WTC11 (cell line): ENCODE results near the gene ALMS1. TPM values are rescaled to one million over a fixed set of nuclear protein-coding genes. Genes with fewer than 3 reads are reported as not detected.
"Not testable (repeated sequence)": the region's sequence is repeated elsewhere in the genome, so short reads cannot be mapped to it uniquely, and the experiment has no call there.

Source experiments
- ATAC-seq: fragments of 200-7000 bp; cut with Tn5 transposase; 2 replicates; pipeline ENCODE4 v1.10.0; 2021; ENCODE audit warnings: mild to moderate bottlenecking, moderate library complexity
- CTCF ChIA-PET: fragments of 300-600 bp; sonication (Branson Sonifier 250); formaldehyde crosslinking; loops from one replicate; lab custom pipeline; 2021; ENCODE audit warnings: antibody characterized with exemption; lab: Charles Lee
- POLR2A ChIA-PET: fragments of 350-600 bp; sonication (Branson Sonifier 250); formaldehyde crosslinking; loops from one replicate; lab custom pipeline; 2021; ENCODE audit warnings: antibody characterized with exemption; lab: Charles Lee
- DNase-seq: peaks from one replicate; pipeline ENCODE4 v3.0.0; 2021; ENCODE audit warnings: low spot score
- H3K27ac Mint-ChIP-seq: 2 replicates; pipeline ENCODE4 v1.8.0; 2021; ENCODE audit warnings: mixed read lengths
- H3K27me3 Mint-ChIP-seq: 2 replicates; pipeline ENCODE4 v1.8.0; 2021; ENCODE audit warnings: low read depth, mild to moderate bottlenecking, moderate library complexity, mixed read lengths
- H3K36me3 Mint-ChIP-seq: 2 replicates; pipeline ENCODE4 v1.8.0; 2021; ENCODE audit warnings: mixed read lengths
- H3K4me1 Mint-ChIP-seq: 2 replicates; pipeline ENCODE4 v1.8.0; 2022; ENCODE audit warnings: mixed read lengths
- H3K4me3 Mint-ChIP-seq: 2 replicates; pipeline ENCODE4 v1.8.0; 2021; ENCODE audit warnings: mild to moderate bottlenecking, moderate library complexity, mixed read lengths
- H3K9me3 Mint-ChIP-seq: 2 replicates; pipeline ENCODE4 v1.8.0; 2021; ENCODE audit warnings: mixed read lengths
- CREB1 ChIP-seq: sonication (generic); formaldehyde crosslinking; IDR thresholded peaks from 2 replicates; pipeline ENCODE4 v1.8.0; 2023; ENCODE audit warnings: mild to moderate bottlenecking, missing genetic modification reagents
- CREM ChIP-seq: sonication (generic); formaldehyde crosslinking; IDR thresholded peaks from 2 replicates; pipeline ENCODE4 v1.8.1; 2022; ENCODE audit warnings: mild to moderate bottlenecking, missing genetic modification reagents, moderate library complexity
- ESRRA ChIP-seq: sonication (generic); formaldehyde crosslinking; IDR thresholded peaks from 2 replicates; pipeline ENCODE4 v1.8.1; 2022; ENCODE audit warnings: mild to moderate bottlenecking, missing genetic modification reagents, borderline replicate concordance
- FOXJ3 ChIP-seq: sonication (generic); formaldehyde crosslinking; IDR thresholded peaks from 2 replicates; pipeline ENCODE4 v1.9.0; 2021; ENCODE audit warnings: missing genetic modification reagents, mild to moderate bottlenecking, borderline replicate concordance
- FOXP1 ChIP-seq: sonication (generic); formaldehyde crosslinking; IDR thresholded peaks from 2 replicates; pipeline ENCODE4 v1.8.0; 2022; ENCODE audit warnings: missing genetic modification reagents, mild to moderate bottlenecking, moderate library complexity, borderline replicate concordance
- GABPB1 ChIP-seq: sonication (generic); formaldehyde crosslinking; IDR thresholded peaks from 2 replicates; pipeline ENCODE4 v1.8.1; 2023; ENCODE audit warnings: mild to moderate bottlenecking, missing genetic modification reagents
- HMGA2 ChIP-seq: fragments of 250-450 bp; sonication (Bioruptor Pico); IDR thresholded peaks from 2 replicates; pipeline ENCODE4 v1.4.0; 2021; ENCODE audit warnings: mild to moderate bottlenecking, moderate library complexity
- JUN ChIP-seq: sonication (generic); formaldehyde crosslinking; IDR thresholded peaks from 2 replicates; pipeline ENCODE4 v1.8.0; 2023; ENCODE audit warnings: mild to moderate bottlenecking, missing genetic modification reagents
- NR2C2 ChIP-seq: sonication (generic); formaldehyde crosslinking; IDR thresholded peaks from 2 replicates; pipeline ENCODE4 v1.8.0; 2022; ENCODE audit warnings: mild to moderate bottlenecking, missing genetic modification reagents
- OVOL2 ChIP-seq: fragments of 250-450 bp; sonication (Bioruptor Pico); IDR thresholded peaks from 2 replicates; pipeline ENCODE4 v1.9.0; 2021; ENCODE audit warnings: mild to moderate bottlenecking, borderline replicate concordance
- RELA ChIP-seq: sonication (generic); formaldehyde crosslinking; IDR thresholded peaks from 2 replicates; pipeline ENCODE4 v1.8.1; 2022; ENCODE audit warnings: missing genetic modification reagents, mild to moderate bottlenecking, borderline replicate concordance
- SMAD4 ChIP-seq: sonication (generic); formaldehyde crosslinking; IDR thresholded peaks from 2 replicates; pipeline ENCODE4 v1.8.0; 2022; ENCODE audit warnings: mild to moderate bottlenecking, missing genetic modification reagents
- TEAD1 ChIP-seq: sonication (generic); formaldehyde crosslinking; IDR thresholded peaks from 2 replicates; pipeline ENCODE4 v1.8.0; 2022; ENCODE audit warnings: mild to moderate bottlenecking, missing genetic modification reagents
- TEAD4 ChIP-seq: sonication (generic); formaldehyde crosslinking; IDR thresholded peaks from 2 replicates; pipeline ENCODE4 v1.8.0; 2022; ENCODE audit warnings: mild to moderate bottlenecking, missing genetic modification reagents
- ZNF138 ChIP-seq: sonication (generic); formaldehyde crosslinking; conservative IDR thresholded peaks from 2 replicates; pipeline ENCODE4 v1.8.1; 2022; ENCODE audit warnings: mild to moderate bottlenecking, moderate library complexity, missing genetic modification reagents
- ZNF263 ChIP-seq: sonication (generic); formaldehyde crosslinking; IDR thresholded peaks from 2 replicates; pipeline ENCODE4 v1.8.1; 2022; ENCODE audit warnings: low read depth, mild to moderate bottlenecking, moderate library complexity, missing genetic modification reagents
- ZNF396 ChIP-seq: fragments of 250-450 bp; sonication (Bioruptor Pico); IDR thresholded peaks from 2 replicates; pipeline ENCODE4 v1.8.0; 2021; ENCODE audit warnings: mild to moderate bottlenecking, moderate library complexity, borderline replicate concordance
- ZNF416 ChIP-seq: fragments of 250-450 bp; sonication (Bioruptor Pico); IDR thresholded peaks from 2 replicates; pipeline ENCODE4 v1.9.0; 2021; ENCODE audit warnings: mild to moderate bottlenecking, inconsistent platforms
- total RNA-seq: library from RNA; stranded (reverse); gene quantifications from 3 replicates; pipeline ENCODE4 v1.2.3, GENCODE V29; 2021
- TF ChIP-seq, protein P1 (sequence below): fragments of 200-600 bp; IDR thresholded peaks from 2 replicates; pipeline ENCODE4 v1.8.0; 2022; ENCODE audit warnings: antibody characterized with exemption
- TF ChIP-seq, protein P2 (sequence below): sonication (generic); formaldehyde crosslinking; IDR thresholded peaks from 2 replicates; pipeline ENCODE4 v1.8.1; 2022; ENCODE audit warnings: missing genetic modification reagents, borderline replicate concordance
- TF ChIP-seq, protein P3 (sequence below): fragments of 250-450 bp; sonication (Bioruptor Pico); IDR thresholded peaks from 2 replicates; pipeline ENCODE4 v2.1.2; 2022; ENCODE audit warnings: mild to moderate bottlenecking, moderate library complexity
- TF ChIP-seq, protein P4 (sequence below): sonication (generic); formaldehyde crosslinking; IDR thresholded peaks from 2 replicates; pipeline ENCODE4 v1.8.1; 2022; ENCODE audit warnings: mild to moderate bottlenecking, moderate library complexity, missing genetic modification reagents
- TF ChIP-seq, protein P5 (sequence below): sonication (generic); formaldehyde crosslinking; IDR thresholded peaks from 2 replicates; pipeline ENCODE4 v1.8.1; 2023; ENCODE audit warnings: mild to moderate bottlenecking, missing genetic modification reagents

Gene ALMS1
- total RNA-seq, 1 experiment from 2014 or later: 37.3 TPM

DNA sequence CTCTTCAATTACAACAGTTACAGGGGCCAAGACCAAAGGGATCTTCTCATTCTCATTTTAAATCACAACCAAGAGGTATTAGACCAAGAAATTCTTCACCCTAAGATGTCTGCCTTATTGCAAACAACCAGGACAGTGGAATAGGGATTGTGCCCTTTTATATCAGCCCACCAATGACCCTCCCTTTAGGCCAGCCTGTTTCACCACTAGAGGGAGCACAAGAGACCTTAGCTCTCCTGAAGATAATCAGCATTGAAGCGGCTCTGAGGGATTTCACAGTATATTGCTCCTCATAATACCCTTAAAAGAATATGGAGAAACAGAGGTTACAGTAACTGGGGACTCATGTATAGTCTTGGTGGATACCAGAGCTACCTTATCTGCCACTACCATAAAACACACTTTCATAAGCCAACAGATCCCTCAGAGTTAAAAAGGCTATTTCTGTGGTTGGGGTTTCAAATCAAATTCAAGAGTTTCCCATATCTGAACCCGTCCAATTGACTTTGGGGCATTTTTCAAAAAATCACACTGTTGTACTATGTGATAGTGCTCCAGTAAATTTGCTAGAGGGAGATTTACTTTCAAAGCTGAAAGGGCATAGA is 245.1 kb downstream of the ALMS1 start:
- CTCF ChIA-PET: interaction anchor here (0.7 to 1.8 kb wide), 2 partner anchors 11 to 350 kb away, joined by 3 to 4 read pairs; no protein-coding TSS in a partner anchor
- Mint-ChIP-seq H3K27me3 (peaks cover 26% of the 10 kb centered on the region), H3K9me3 (peaks cover 19% of the 10 kb centered on the region)
- ATAC-seq (peak; percentile 99), DNase-seq (peak; percentile 40)
- H3K27ac Mint-ChIP-seq, POLR2A ChIA-PET, H3K4me1 Mint-ChIP-seq, H3K4me3 Mint-ChIP-seq, H3K36me3 Mint-ChIP-seq: not testable (repeated sequence)
- TF ChIP-seq, protein P1, sequence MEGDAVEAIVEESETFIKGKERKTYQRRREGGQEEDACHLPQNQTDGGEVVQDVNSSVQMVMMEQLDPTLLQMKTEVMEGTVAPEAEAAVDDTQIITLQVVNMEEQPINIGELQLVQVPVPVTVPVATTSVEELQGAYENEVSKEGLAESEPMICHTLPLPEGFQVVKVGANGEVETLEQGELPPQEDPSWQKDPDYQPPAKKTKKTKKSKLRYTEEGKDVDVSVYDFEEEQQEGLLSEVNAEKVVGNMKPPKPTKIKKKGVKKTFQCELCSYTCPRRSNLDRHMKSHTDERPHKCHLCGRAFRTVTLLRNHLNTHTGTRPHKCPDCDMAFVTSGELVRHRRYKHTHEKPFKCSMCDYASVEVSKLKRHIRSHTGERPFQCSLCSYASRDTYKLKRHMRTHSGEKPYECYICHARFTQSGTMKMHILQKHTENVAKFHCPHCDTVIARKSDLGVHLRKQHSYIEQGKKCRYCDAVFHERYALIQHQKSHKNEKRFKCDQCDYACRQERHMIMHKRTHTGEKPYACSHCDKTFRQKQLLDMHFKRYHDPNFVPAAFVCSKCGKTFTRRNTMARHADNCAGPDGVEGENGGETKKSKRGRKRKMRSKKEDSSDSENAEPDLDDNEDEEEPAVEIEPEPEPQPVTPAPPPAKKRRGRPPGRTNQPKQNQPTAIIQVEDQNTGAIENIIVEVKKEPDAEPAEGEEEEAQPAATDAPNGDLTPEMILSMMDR: peak; percentile 67

DNA sequence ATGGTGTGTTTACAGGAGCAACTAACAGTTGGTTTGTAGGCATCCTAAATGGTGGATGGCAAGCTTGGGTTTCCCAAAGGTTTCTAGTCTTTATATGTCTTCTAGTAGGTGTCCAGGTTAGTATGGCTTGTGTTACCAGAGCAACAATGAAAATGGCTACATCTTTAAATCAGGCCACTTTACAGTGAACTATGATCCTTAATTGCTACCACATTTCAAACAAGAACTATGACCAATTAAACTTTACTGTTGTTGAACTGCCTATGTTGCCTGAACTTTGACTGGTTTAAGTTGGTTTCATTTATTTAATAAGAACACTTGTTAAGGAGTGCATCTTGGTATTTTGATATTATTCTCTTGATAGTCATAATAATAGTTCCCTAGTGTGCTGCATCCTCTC is 251.3 kb downstream of the ALMS1 start:
- H3K36me3 Mint-ChIP-seq: peaks cover 32% of the 10 kb centered on the region
- ATAC-seq, DNase-seq, H3K27ac Mint-ChIP-seq, H3K4me1 Mint-ChIP-seq, POLR2A ChIA-PET, H3K4me3 Mint-ChIP-seq: not testable (repeated sequence)
- H3K27me3 Mint-ChIP-seq: peaks cover 40% of the 10 kb centered on the region
- H3K9me3 Mint-ChIP-seq: peaks cover 43% of the 10 kb centered on the region
- CTCF ChIA-PET: interaction anchor here (0.6 to 0.7 kb wide), 2 partner anchors 14 to 22 kb away, joined by 3 to 4 read pairs; no protein-coding TSS in a partner anchor

DNA sequence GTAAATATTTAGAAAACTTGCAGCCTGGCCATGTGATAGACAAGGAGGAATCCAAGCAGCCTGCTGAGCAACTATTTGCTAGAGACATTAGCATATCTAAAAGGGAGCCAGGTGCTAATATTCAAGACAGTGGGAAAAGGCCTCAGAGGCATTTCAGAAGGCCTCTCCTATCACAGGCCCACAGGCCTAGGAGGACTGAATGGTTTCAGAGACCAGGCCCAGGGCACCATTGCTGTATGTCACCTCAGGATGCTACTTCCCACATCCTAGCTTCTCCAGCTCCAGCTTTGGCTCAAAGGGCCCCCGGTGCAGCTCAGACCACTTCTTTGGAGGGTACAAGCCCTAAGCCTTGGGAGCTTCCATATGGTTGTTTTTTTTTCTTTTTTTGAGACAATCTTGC is 252.8 kb downstream of the ALMS1 start:
- no peaks in the 10 kb centered on the region for H3K4me1 Mint-ChIP-seq
- no peak overlapping the region for H3K4me3 Mint-ChIP-seq
- DNase-seq (no peak), ATAC-seq (no peak)
- H3K27ac Mint-ChIP-seq: no peak overlapping the region
- H3K9me3 Mint-ChIP-seq: peaks cover 49% of the 10 kb centered on the region
- peaks cover 40% of the 10 kb centered on the region for H3K27me3 Mint-ChIP-seq
- ChIA-PET CTCF (no interaction called here), POLR2A (no interaction called here)
- no peak for TF ChIP-seq TEAD4 (CRISPR knock-in tag)
- TF ChIP-seq FOXP1: no peak
- TF ChIP-seq RELA (CRISPR knock-in tag): no peak
- TF ChIP-seq ZNF416: no peak
- TF ChIP-seq, protein P2, sequence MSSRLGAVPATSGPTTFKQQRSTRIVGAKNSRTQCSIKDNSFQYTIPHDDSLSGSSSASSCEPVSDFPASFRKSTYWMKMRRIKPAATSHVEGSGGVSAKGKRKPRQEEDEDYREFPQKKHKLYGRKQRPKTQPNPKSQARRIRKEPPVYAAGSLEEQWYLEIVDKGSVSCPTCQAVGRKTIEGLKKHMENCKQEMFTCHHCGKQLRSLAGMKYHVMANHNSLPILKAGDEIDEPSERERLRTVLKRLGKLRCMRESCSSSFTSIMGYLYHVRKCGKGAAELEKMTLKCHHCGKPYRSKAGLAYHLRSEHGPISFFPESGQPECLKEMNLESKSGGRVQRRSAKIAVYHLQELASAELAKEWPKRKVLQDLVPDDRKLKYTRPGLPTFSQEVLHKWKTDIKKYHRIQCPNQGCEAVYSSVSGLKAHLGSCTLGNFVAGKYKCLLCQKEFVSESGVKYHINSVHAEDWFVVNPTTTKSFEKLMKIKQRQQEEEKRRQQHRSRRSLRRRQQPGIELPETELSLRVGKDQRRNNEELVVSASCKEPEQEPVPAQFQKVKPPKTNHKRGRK (CRISPR knock-in tag): no peak
- TF ChIP-seq SMAD4 (CRISPR knock-in tag): no peak
- no peak for TF ChIP-seq ZNF263
- no peak for TF ChIP-seq FOXJ3 (CRISPR knock-in tag)
- TF ChIP-seq, protein P3, sequence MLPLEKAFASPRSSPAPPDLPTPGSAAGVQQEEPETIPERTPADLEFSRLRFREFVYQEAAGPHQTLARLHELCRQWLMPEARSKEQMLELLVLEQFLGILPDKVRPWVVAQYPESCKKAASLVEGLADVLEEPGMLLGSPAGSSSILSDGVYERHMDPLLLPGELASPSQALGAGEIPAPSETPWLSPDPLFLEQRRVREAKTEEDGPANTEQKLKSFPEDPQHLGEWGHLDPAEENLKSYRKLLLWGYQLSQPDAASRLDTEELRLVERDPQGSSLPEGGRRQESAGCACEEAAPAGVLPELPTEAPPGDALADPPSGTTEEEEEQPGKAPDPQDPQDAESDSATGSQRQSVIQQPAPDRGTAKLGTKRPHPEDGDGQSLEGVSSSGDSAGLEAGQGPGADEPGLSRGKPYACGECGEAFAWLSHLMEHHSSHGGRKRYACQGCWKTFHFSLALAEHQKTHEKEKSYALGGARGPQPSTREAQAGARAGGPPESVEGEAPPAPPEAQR (CRISPR knock-in tag): no peak
- no peak for TF ChIP-seq TEAD1 (CRISPR knock-in tag)
- no peak for TF ChIP-seq NR2C2 (CRISPR knock-in tag)
- no peak for TF ChIP-seq JUN (CRISPR knock-in tag)
- peaks cover 32% of the 10 kb centered on the region for H3K36me3 Mint-ChIP-seq

DNA sequence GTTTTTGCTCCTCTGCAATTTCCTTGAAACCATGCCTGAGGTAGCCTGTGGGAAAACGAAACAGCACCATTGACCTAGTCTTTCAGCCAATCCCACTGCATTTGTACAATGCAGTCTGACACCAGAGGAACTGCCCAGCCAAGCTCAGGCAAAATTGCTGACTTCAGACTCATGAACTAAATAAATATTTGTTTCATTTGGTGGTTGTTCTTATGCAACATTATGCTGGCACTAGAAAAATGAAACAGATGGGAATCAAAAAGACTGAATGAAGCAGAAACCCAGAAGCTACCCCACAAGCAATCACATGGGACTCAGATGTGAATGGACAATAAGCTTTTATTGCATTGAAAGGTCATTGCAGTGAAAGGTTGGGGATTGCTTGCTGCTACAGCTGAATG is 254.9 kb downstream of the ALMS1 start:
- ChIA-PET CTCF (no interaction called here), POLR2A (no interaction called here)
- Mint-ChIP-seq H3K4me1 (no peaks in the 10 kb centered on the region), H3K36me3 (peaks cover 32% of the 10 kb centered on the region), H3K4me3 (no peak overlapping the region), H3K9me3 (peaks cover 49% of the 10 kb centered on the region), H3K27ac (no peak overlapping the region), H3K27me3 (peaks cover 54% of the 10 kb centered on the region)
- ATAC-seq (no peak), DNase-seq (no peak)
- TF ChIP-seq ZNF138 (CRISPR knock-in tag): no peak
- TF ChIP-seq ZNF416: no peak
- TF ChIP-seq, protein P4, sequence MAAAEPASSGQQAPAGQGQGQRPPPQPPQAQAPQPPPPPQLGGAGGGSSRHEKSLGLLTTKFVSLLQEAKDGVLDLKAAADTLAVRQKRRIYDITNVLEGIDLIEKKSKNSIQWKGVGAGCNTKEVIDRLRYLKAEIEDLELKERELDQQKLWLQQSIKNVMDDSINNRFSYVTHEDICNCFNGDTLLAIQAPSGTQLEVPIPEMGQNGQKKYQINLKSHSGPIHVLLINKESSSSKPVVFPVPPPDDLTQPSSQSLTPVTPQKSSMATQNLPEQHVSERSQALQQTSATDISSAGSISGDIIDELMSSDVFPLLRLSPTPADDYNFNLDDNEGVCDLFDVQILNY: no peak
- no peak for TF ChIP-seq TEAD1 (CRISPR knock-in tag)
- TF ChIP-seq HMGA2 (CRISPR knock-in tag): no peak
- TF ChIP-seq, protein P5, sequence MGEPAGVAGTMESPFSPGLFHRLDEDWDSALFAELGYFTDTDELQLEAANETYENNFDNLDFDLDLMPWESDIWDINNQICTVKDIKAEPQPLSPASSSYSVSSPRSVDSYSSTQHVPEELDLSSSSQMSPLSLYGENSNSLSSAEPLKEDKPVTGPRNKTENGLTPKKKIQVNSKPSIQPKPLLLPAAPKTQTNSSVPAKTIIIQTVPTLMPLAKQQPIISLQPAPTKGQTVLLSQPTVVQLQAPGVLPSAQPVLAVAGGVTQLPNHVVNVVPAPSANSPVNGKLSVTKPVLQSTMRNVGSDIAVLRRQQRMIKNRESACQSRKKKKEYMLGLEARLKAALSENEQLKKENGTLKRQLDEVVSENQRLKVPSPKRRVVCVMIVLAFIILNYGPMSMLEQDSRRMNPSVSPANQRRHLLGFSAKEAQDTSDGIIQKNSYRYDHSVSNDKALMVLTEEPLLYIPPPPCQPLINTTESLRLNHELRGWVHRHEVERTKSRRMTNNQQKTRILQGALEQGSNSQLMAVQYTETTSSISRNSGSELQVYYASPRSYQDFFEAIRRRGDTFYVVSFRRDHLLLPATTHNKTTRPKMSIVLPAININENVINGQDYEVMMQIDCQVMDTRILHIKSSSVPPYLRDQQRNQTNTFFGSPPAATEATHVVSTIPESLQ (CRISPR knock-in tag): no peak
- no peak for TF ChIP-seq GABPB1 (CRISPR knock-in tag)
- TF ChIP-seq CREB1 (CRISPR knock-in tag): no peak
- no peak for TF ChIP-seq OVOL2 (CRISPR knock-in tag)
- TF ChIP-seq ESRRA (CRISPR knock-in tag): no peak
- TF ChIP-seq CREM (CRISPR knock-in tag): no peak
- no peak for TF ChIP-seq ZNF396 (CRISPR knock-in tag)
